Endodermal cell (in vitro differentiated cells): ENCODE measurements around the gene BICDL1. TPM values are rescaled to one million over a fixed set of nuclear protein-coding genes. Genes with fewer than 3 reads are reported as not detected.
A peak's percentile ranks its signal among the peaks of the same experiment; 100 is the strongest.

Experiments used
- DNase-seq: peaks from one replicate; pipeline ENCODE4 v3.0.0-alpha.2; 2017
- H3K27ac ChIP-seq: 2 replicates; pipeline ENCODE4 v1.5.1; 2013; ENCODE audit warnings: mild to moderate bottlenecking, low read depth, low read length, moderate library complexity
- H3K27me3 ChIP-seq: 2 replicates; pipeline ENCODE4 v1.6.1; 2013; ENCODE audit warnings: mild to moderate bottlenecking, low read length, moderate library complexity; ENCODE audit not compliant: insufficient read depth, control insufficient read depth, poor library complexity, severe bottlenecking
- H3K36me3 ChIP-seq: 2 replicates; pipeline ENCODE4 v1.7.0; 2013; ENCODE audit warnings: mild to moderate bottlenecking, low read length, moderate library complexity; ENCODE audit not compliant: control insufficient read depth, insufficient read depth
- H3K4me1 ChIP-seq: one replicate; pipeline ENCODE4 v1.7.0; 2013; ENCODE audit warnings: low read length; ENCODE audit not compliant: control insufficient read depth, insufficient read depth
- H3K4me3 ChIP-seq: 2 replicates; pipeline ENCODE4 v1.5.1; 2013; ENCODE audit warnings: mild to moderate bottlenecking, low read length, moderate library complexity
- H3K9ac ChIP-seq: 2 replicates; pipeline ENCODE4 v1.6.1; 2013; ENCODE audit warnings: mild to moderate bottlenecking, low read length, moderate library complexity; ENCODE audit not compliant: poor library complexity, severe bottlenecking; ENCODE audit errors: extremely low read depth
- H3K9me3 ChIP-seq: 2 replicates; pipeline ENCODE4 v1.6.1; 2013; ENCODE audit warnings: mild to moderate bottlenecking, low read length, moderate library complexity; ENCODE audit not compliant: control insufficient read depth
- H3K27ac Mint-ChIP-seq: 2 replicates; pipeline ENCODE4 v1.8.0; 2020; ENCODE audit warnings: mixed read lengths
- H3K27me3 Mint-ChIP-seq: 2 replicates; pipeline ENCODE4 v1.8.0; 2021; ENCODE audit warnings: mild to moderate bottlenecking, mixed read lengths; ENCODE audit not compliant: insufficient read depth
- H3K36me3 Mint-ChIP-seq: 2 replicates; pipeline ENCODE4 v1.8.0; 2020; ENCODE audit warnings: low read depth, mixed read lengths
- H3K4me1 Mint-ChIP-seq: 2 replicates; pipeline ENCODE4 v1.8.0; 2020; ENCODE audit warnings: mixed read lengths
- H3K4me3 Mint-ChIP-seq: 2 replicates; pipeline ENCODE4 v1.8.0; 2020; ENCODE audit warnings: mild to moderate bottlenecking, moderate library complexity, mixed read lengths
- H3K9me3 Mint-ChIP-seq: 2 replicates; pipeline ENCODE4 v1.8.0; 2020; ENCODE audit warnings: mild to moderate bottlenecking, mixed read lengths
- CTCF ChIP-seq: fragments of 200-600 bp; sonication (generic); conservative IDR thresholded peaks from 2 replicates; pipeline ENCODE4 v1.5.0; 2021; ENCODE audit warnings: antibody characterized with exemption, mild to moderate bottlenecking
- WGBS, 2 experiments: methylation state at CpG; one replicate each; pipeline versions ENCODE4 v1.1.5 to v1.1.7; 2013; ENCODE audit warnings: missing lambda C conversion rate in 2 of 2, mixed read lengths in 1 of 2; ENCODE audit not compliant: insufficient coverage in 1 of 2, insufficient read length in 1 of 2; 5-methylcytosine and 5-hydroxymethylcytosine counted together
- total RNA-seq, 2 donors: library from RNA; stranded (reverse); fragmentation: NEBNext Ultra II Directional in 1 of 2; extraction: Animal tissue kit (Norgen Biotek cat#: 25700) in 1 of 2; gene quantifications; 2 replicates in 1 of 2; 3 replicates in 1 of 2; pipeline ENCODE4 v1.2.1, GENCODE V29; 2021

Gene BICDL1
- total RNA-seq, 2 donors from 2014 or later: 14.5 to 22.3 TPM

- Mint-ChIP-seq H3K4me3 (no peak overlapping the region), H3K9me3 (no peaks in the 10 kb centered on the region), H3K4me1 (peaks cover 2% of the 10 kb centered on the region), H3K27ac (no peak overlapping the region), H3K36me3 (peaks cover 27% of the 10 kb centered on the region), H3K27me3 (no peaks in the 10 kb centered on the region)
- peaks cover 3% of the 10 kb centered on the region for H3K4me1 ChIP-seq
- 78 to 85% methylated on average over 3 to 4 of the region's 4 CpGs for WGBS, 2 experiments
- no peak for DNase-seq
- no peak overlapping the region for H3K4me3 ChIP-seq
- peaks cover 18% of the 10 kb centered on the region for H3K36me3 ChIP-seq
- H3K27ac ChIP-seq: peak overlapping the region; percentile 87
- no peaks in the 10 kb centered on the region for H3K9me3 ChIP-seq
- H3K9ac ChIP-seq: no peak overlapping the region
- TF ChIP-seq CTCF: no peak
- no peaks in the 10 kb centered on the region for H3K27me3 ChIP-seq
Observed at GRCh38 chr12:120093336-120093591, 104.2 kb downstream of the BICDL1 start.

- peaks cover 2% of the 10 kb centered on the region for H3K4me1 Mint-ChIP-seq
Observed at GRCh38 chr12:120093592-120094355, 104.7 kb downstream of the BICDL1 start.

GRCh38 chr12:120094485-120094884, 105.4 kb downstream of the BICDL1 start:
- Mint-ChIP-seq H3K4me1 (peaks cover 2% of the 10 kb centered on the region), H3K4me3 (no peak overlapping the region), H3K27ac (no peak overlapping the region), H3K36me3 (peaks cover 33% of the 10 kb centered on the region), H3K27me3 (no peaks in the 10 kb centered on the region), H3K9me3 (no peaks in the 10 kb centered on the region)
- H3K4me3 ChIP-seq: no peak overlapping the region
- H3K27ac ChIP-seq: no peak overlapping the region
- H3K4me1 ChIP-seq: peaks cover 3% of the 10 kb centered on the region
- no peak for DNase-seq
- no peak overlapping the region for H3K9ac ChIP-seq
- H3K27me3 ChIP-seq: no peaks in the 10 kb centered on the region
- H3K36me3 ChIP-seq: peaks cover 26% of the 10 kb centered on the region
- no peak for TF ChIP-seq CTCF
- H3K9me3 ChIP-seq: no peaks in the 10 kb centered on the region
- WGBS, 2 experiments: 83 to 88% methylated on average over 9 of the region's 9 CpGs

More at GRCh38 chr12:120093592-120094355, 104.7 kb downstream of the BICDL1 start:
- Mint-ChIP-seq H3K27me3 (no peaks in the 10 kb centered on the region), H3K9me3 (no peaks in the 10 kb centered on the region), H3K27ac (peak overlapping the region; percentile 69), H3K36me3 (peaks cover 32% of the 10 kb centered on the region), H3K4me3 (no peak overlapping the region)
- Histone ChIP-seq H3K4me3 (no peak overlapping the region), H3K4me1 (peaks cover 3% of the 10 kb centered on the region), H3K9ac (no peak overlapping the region), H3K9me3 (no peaks in the 10 kb centered on the region), H3K27ac (peak overlapping the region; percentile 87), H3K27me3 (no peaks in the 10 kb centered on the region), H3K36me3 (peaks cover 23% of the 10 kb centered on the region)
- whole genome bisulfite sequencing, 2 experiments: 39 to 49% methylated on average over 4 to 16 of the region's 17 CpGs
- peak; percentile 93 for DNase-seq
- TF ChIP-seq CTCF: no peak
